ENCODE data around the gene STXBP6.
"Not testable (repeated sequence)": the region's sequence is repeated elsewhere in the genome, so short reads cannot be mapped to it uniquely, and the experiment has no call there.

STXBP6 gene

GRCh38 chr14:24798911-24799462 is 251.0 kb downstream of the STXBP6 start:
- no peak for DNase-seq (ENCODE audit: low spot score)

- no peak for DNase-seq (ENCODE audit: low spot score)
Measured at GRCh38 chr14:24795406-24795805, 254.5 kb downstream of the STXBP6 start.

GRCh38 chr14:24794644-24795305 is 255.2 kb downstream of the STXBP6 start:
- DNase-seq (ENCODE audit: low spot score) = no peak

GRCh38 chr14:24790196-24790595 is 259.8 kb downstream of the STXBP6 start:
- DNase-seq (ENCODE audit: low spot score) = no peak

- no peak for DNase-seq (ENCODE audit: low spot score)
Measured at GRCh38 chr14:24789378-24789884, 260.5 kb downstream of the STXBP6 start.

GRCh38 chr14:24785698-24786097 is 264.2 kb downstream of the STXBP6 start:
- DNase-seq (ENCODE audit: low spot score) = no peak

GRCh38 chr14:24784981-24785380 is 265.0 kb downstream of the STXBP6 start:
- no peak for DNase-seq (ENCODE audit: low spot score)

GRCh38 chr14:24783791-24784190 is 266.2 kb downstream of the STXBP6 start:
- DNase-seq (ENCODE audit: low spot score) = no peak

GRCh38 chr14:24780281-24780680 is 269.7 kb downstream of the STXBP6 start:
- DNase-seq (ENCODE audit: low spot score) = no peak

GRCh38 chr14:24777678-24778077 is 272.3 kb downstream of the STXBP6 start:
- DNase-seq (ENCODE audit: low spot score) = no peak

GRCh38 chr14:24775950-24776349 is 274.0 kb downstream of the STXBP6 start:
- DNase-seq (ENCODE audit: low spot score) = no peak

- no peak for DNase-seq (ENCODE audit: low spot score)
Measured at GRCh38 chr14:24774187-24774915, 275.6 kb downstream of the STXBP6 start.

GRCh38 chr14:24773564-24773963 is 276.4 kb downstream of the STXBP6 start:
- DNase-seq (ENCODE audit: low spot score) = not testable (repeated sequence)

- no peak for DNase-seq (ENCODE audit: low spot score)
Measured at GRCh38 chr14:24766434-24766833, 283.5 kb downstream of the STXBP6 start.

GRCh38 chr14:24761141-24761540 is 288.8 kb downstream of the STXBP6 start:
- DNase-seq (ENCODE audit: low spot score) = no peak

Measured in HuH-7.5 (cell line).